ENCODE measurements around the gene C1QTNF3.

Gene C1QTNF3

DNA sequence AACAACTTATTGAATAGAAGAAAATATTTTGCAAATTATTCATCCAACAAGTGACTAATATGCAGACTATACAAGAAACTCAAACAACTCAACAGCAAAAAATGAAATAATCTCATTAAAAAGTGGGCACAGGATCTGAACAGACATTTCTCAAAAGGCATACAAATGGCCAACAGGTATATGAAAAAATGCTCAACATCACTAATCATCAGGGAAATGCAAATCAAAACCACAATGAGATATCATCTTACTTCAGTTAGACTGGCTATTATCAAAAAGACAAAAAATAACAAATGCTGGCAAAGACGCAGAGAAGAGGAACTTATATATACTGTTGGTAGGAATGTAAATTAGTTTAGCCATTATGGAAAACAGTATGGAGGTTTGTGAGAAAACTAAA, 33.4 kb downstream of the C1QTNF3 start:
- H3K4me1 ChIP-seq (ENCODE audit: control insufficient read depth, insufficient read depth, low read length): peaks cover 15% of the 10 kb centered on the region
- H3K4me3 ChIP-seq (ENCODE audit: low read depth, low read length): no peak overlapping the region
- no peak overlapping the region for H3K27ac ChIP-seq (ENCODE audit: low read depth, low read length)

DNA sequence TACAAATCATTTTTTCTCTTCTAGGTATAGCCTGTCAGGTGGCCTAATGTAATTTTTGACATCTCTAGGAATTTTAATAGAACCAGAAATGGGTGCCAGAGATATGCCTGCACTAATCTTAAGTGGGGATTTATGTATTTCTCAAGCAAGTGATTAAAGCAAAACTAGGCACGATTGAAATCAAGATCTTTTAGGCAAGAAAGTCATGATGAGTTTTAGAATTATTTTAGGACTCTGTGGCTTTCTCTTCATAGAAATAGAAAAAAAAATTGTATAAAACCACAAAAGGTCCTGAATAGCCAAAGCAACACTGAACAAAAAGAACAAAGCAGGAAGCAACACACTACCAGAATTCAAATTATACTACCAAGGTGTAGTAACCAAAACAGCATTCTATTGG, 34.2 kb downstream of the C1QTNF3 start:
- no peaks in the 10 kb centered on the region for H3K27me3 ChIP-seq (ENCODE audit: control insufficient read depth, insufficient read depth, low read length)
- H3K36me3 ChIP-seq (ENCODE audit: control insufficient read depth, insufficient read depth, low read length): peaks cover 13% of the 10 kb centered on the region
- peak overlapping the region; percentile 91 for H3K4me3 ChIP-seq (ENCODE audit: low read depth, low read length)
- peak overlapping the region; percentile 94; the same call in 1 of the 2 replicates for H3K9ac ChIP-seq (ENCODE audit: low read depth, low read length)
- peaks cover 15% of the 10 kb centered on the region for H3K4me1 ChIP-seq (ENCODE audit: control insufficient read depth, insufficient read depth, low read length)
- peak overlapping the region; percentile 99 for H3K27ac ChIP-seq (ENCODE audit: low read depth, low read length)
- H3K9me3 ChIP-seq (ENCODE audit: control insufficient read depth, insufficient read depth, low read length): no peaks in the 10 kb centered on the region

More for the DNA sequence above, 33.4 kb downstream of the C1QTNF3 start:
- Histone ChIP-seq H3K9me3 (ENCODE audit: control insufficient read depth, insufficient read depth, low read length) (no peaks in the 10 kb centered on the region), H3K9ac (ENCODE audit: low read depth, low read length) (no peak overlapping the region), H3K27me3 (ENCODE audit: control insufficient read depth, insufficient read depth, low read length) (no peaks in the 10 kb centered on the region), H3K36me3 (ENCODE audit: control insufficient read depth, insufficient read depth, low read length) (peaks cover 6% of the 10 kb centered on the region; the same call in 1 of the 2 replicates)

DNA sequence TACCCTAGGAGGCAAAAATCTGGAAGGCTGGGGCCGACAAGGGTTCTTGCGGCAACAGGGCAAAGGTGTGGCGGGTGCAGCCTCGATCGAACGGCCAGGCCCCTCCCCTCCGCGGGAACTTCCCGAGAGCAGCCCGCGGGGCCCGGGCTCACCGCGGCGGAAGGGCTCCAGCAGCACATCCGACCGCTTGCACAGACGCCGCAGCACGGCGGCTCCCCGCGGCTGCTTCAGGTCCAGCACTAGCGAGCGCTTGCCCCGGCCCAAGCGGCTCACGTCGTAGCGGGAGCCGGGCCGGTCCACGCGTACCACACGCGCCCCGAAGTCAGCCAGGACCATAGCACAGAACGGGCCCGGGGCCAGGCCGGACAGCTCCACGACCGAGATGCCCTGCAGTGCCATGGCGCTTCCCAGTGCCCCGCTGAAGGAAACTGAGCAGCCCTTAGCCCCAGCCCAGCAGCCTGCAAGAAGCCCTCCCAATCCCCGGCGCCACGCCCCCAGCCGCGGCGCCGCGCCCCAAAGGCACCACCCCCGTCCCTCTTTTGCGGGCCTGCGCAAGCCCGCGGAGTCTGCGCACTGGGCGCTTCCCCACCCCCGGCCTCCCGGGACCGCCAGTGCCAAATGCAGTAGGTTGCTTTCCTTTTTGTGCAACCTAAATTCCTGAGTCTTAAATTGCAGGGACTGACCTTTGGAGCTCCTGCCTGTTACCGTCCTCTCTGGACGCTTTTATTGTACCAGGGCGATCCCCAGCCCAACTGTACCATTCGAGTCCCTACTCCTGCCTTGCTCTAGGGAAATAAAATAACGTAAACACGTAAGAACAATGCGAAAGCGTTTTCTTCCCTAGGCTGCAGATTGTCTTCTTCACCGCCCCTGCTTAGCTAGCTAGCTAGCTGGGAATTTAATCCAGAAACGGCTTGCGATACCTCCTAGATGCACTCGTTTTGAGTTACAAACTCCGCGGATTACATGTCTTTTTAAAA, 35.1 kb downstream of the C1QTNF3 start, which contains the start of gene AMACR:
AMACR (minus strand) TSS at position 430 of the 980 bp plus-strand sequence; CDS start at position 399, 31 bp downstream.
- peak within 1 kb of the TSS; percentile 94 for H3K9ac ChIP-seq (ENCODE audit: low read depth, low read length)
- H3K36me3 ChIP-seq (ENCODE audit: control insufficient read depth, insufficient read depth, low read length): peaks cover 21% of the 10 kb centered on the region
- H3K27ac ChIP-seq (ENCODE audit: low read depth, low read length): peak within 1 kb of the TSS; percentile 99
- peak within 1 kb of the TSS; percentile 91 for H3K4me3 ChIP-seq (ENCODE audit: low read depth, low read length)
- no peaks in the 10 kb centered on the region for H3K9me3 ChIP-seq (ENCODE audit: control insufficient read depth, insufficient read depth, low read length)
- H3K4me1 ChIP-seq (ENCODE audit: control insufficient read depth, insufficient read depth, low read length): peaks cover 15% of the 10 kb centered on the region
- no peaks in the 10 kb centered on the region for H3K27me3 ChIP-seq (ENCODE audit: control insufficient read depth, insufficient read depth, low read length)

DNA sequence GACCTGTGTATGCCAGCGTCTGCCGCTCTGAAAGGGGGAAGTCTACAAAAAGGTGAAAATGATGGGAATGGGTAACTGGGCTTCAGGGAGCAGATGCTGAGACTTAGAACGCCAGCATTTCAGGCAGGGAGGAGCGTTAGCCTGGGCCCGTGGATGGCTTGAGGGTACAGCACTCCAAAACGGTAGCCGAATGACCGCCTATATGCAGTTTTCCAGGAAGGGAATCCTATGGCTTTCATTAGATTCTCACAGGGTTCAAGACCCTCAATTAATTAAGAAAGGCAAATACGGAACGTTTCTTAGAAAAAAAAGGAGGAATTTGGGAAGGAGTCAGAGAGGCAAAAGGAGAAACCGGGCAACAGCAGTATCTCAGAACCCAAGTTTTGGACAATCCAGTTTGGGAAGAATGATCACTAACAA, 35.8 kb downstream of the C1QTNF3 start:
- peaks cover 21% of the 10 kb centered on the region for H3K36me3 ChIP-seq (ENCODE audit: control insufficient read depth, insufficient read depth, low read length)
- H3K4me1 ChIP-seq (ENCODE audit: control insufficient read depth, insufficient read depth, low read length): peaks cover 15% of the 10 kb centered on the region
- H3K27ac ChIP-seq (ENCODE audit: low read depth, low read length): peak overlapping the region; percentile 99
- no peaks in the 10 kb centered on the region for H3K27me3 ChIP-seq (ENCODE audit: control insufficient read depth, insufficient read depth, low read length)
- H3K9me3 ChIP-seq (ENCODE audit: control insufficient read depth, insufficient read depth, low read length): no peaks in the 10 kb centered on the region
- peak overlapping the region; percentile 85 for H3K9ac ChIP-seq (ENCODE audit: low read depth, low read length)
- H3K4me3 ChIP-seq (ENCODE audit: low read depth, low read length): peak overlapping the region; percentile 91

DNA sequence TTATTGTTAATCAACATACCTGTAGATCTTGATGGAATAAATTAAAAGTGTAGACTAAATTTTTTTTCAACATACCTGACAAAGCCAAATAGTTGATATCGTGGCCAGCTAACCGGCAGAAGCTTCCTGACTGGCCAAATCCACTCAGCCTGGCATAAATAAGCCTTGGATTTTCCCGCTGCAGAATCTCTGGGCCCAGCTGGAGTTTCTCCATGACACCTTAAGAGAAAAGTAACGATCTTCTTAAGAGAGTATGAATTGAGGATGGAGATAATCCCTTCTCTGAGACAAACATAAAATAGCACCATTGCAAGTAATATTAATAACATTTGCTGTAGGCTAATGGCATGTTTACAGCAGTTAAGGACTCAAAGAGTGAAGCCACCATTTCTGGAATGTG, 37.3 kb downstream of the C1QTNF3 start:
- H3K27me3 ChIP-seq (ENCODE audit: control insufficient read depth, insufficient read depth, low read length): no peaks in the 10 kb centered on the region
- no peak overlapping the region for H3K9ac ChIP-seq (ENCODE audit: low read depth, low read length)
- H3K27ac ChIP-seq (ENCODE audit: low read depth, low read length): no peak overlapping the region
- peaks cover 21% of the 10 kb centered on the region for H3K36me3 ChIP-seq (ENCODE audit: control insufficient read depth, insufficient read depth, low read length)
- H3K9me3 ChIP-seq (ENCODE audit: control insufficient read depth, insufficient read depth, low read length): no peaks in the 10 kb centered on the region
- no peak overlapping the region for H3K4me3 ChIP-seq (ENCODE audit: low read depth, low read length)
- H3K4me1 ChIP-seq (ENCODE audit: control insufficient read depth, insufficient read depth, low read length): peaks cover 15% of the 10 kb centered on the region

DNA sequence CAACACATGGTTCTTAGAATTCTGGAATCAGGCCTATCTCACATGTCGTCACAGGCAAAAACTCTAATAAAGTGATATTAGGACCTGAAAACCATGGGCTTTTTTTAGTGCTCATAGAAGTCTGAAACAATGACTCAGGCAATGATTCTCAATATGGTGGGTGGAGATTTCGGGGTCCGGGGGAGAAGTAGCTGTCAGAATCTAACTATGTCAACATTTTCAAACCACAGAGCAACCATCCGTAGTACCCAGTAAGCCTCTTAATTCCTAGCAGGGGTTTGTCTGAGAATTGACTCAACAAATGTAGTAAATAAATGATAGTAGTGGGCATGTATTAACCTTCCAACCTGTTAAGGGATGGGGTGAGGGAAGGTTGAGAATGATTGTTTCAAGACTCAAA, 37.8 kb downstream of the C1QTNF3 start:
- Histone ChIP-seq H3K4me3 (ENCODE audit: low read depth, low read length) (no peak overlapping the region), H3K36me3 (ENCODE audit: control insufficient read depth, insufficient read depth, low read length) (peaks cover 21% of the 10 kb centered on the region), H3K9ac (ENCODE audit: low read depth, low read length) (no peak overlapping the region), H3K9me3 (ENCODE audit: control insufficient read depth, insufficient read depth, low read length) (no peaks in the 10 kb centered on the region), H3K27ac (ENCODE audit: low read depth, low read length) (no peak overlapping the region), H3K4me1 (ENCODE audit: control insufficient read depth, insufficient read depth, low read length) (peaks cover 16% of the 10 kb centered on the region), H3K27me3 (ENCODE audit: control insufficient read depth, insufficient read depth, low read length) (no peaks in the 10 kb centered on the region)

DNA sequence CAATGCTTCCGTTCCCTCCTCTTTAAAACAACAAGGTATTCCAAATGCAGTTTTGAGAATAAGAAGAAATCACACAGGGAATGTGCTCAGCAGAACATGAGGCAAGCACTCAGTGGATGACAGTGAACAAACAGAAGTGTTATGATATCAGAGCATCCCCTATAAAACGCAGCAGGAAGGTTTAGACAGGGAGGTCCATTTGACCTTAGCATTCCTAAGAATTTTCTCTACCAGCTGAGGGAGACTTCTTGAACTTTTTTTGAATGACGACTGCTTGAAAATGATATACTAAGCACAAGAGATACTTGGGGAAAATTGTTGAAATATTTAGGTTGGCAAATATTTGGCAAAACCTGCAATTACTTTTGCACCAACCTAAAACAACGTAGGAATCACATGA, 39.1 kb downstream of the C1QTNF3 start:
- H3K27ac ChIP-seq (ENCODE audit: low read depth, low read length): no peak overlapping the region
- H3K9me3 ChIP-seq (ENCODE audit: control insufficient read depth, insufficient read depth, low read length): no peaks in the 10 kb centered on the region
- H3K36me3 ChIP-seq (ENCODE audit: control insufficient read depth, insufficient read depth, low read length): peaks cover 21% of the 10 kb centered on the region
- H3K27me3 ChIP-seq (ENCODE audit: control insufficient read depth, insufficient read depth, low read length): no peaks in the 10 kb centered on the region
- no peak overlapping the region for H3K4me3 ChIP-seq (ENCODE audit: low read depth, low read length)
- peaks cover 17% of the 10 kb centered on the region for H3K4me1 ChIP-seq (ENCODE audit: control insufficient read depth, insufficient read depth, low read length)
- H3K9ac ChIP-seq (ENCODE audit: low read depth, low read length): no peak overlapping the region

DNA sequence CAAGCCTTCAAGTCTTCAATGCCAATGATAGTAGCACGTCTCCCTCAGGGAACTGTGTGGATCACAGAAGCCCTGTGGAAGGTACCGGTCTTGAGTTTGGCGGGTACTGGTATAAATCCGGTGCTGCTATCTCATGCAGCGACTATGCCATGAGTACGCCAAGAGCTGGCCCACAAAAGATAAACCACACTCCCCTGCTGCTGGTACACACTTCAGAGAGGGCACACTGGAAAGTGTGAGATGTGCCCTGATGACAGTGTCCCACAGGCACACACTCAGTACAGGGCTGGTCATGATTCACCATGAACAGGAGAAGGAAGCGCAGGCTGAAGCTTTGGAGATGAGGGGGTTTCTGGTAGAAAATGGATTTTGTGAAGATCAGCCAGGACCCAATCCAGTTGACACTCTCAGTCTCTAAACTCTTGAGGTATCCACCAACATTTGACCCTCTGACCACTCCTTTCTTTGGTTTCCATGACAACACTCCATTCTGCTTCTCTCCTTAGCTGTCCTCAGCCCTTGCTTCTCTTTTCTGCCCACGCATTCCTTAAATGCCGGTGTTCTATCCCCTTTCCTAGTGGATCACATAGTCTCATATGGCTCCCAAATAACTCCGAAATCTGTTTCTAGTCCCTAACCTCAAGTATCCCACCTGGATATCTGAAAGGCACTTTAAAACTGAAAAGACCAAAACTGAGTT, 40.2 kb downstream of the C1QTNF3 start:
- H3K4me3 ChIP-seq (ENCODE audit: low read depth, low read length): no peak overlapping the region
- no peak overlapping the region for H3K27ac ChIP-seq (ENCODE audit: low read depth, low read length)
- no peaks in the 10 kb centered on the region for H3K9me3 ChIP-seq (ENCODE audit: control insufficient read depth, insufficient read depth, low read length)
- H3K9ac ChIP-seq (ENCODE audit: low read depth, low read length): no peak overlapping the region
- H3K27me3 ChIP-seq (ENCODE audit: control insufficient read depth, insufficient read depth, low read length): no peaks in the 10 kb centered on the region
- peaks cover 13% of the 10 kb centered on the region for H3K4me1 ChIP-seq (ENCODE audit: control insufficient read depth, insufficient read depth, low read length)
- peaks cover 21% of the 10 kb centered on the region for H3K36me3 ChIP-seq (ENCODE audit: control insufficient read depth, insufficient read depth, low read length)

DNA sequence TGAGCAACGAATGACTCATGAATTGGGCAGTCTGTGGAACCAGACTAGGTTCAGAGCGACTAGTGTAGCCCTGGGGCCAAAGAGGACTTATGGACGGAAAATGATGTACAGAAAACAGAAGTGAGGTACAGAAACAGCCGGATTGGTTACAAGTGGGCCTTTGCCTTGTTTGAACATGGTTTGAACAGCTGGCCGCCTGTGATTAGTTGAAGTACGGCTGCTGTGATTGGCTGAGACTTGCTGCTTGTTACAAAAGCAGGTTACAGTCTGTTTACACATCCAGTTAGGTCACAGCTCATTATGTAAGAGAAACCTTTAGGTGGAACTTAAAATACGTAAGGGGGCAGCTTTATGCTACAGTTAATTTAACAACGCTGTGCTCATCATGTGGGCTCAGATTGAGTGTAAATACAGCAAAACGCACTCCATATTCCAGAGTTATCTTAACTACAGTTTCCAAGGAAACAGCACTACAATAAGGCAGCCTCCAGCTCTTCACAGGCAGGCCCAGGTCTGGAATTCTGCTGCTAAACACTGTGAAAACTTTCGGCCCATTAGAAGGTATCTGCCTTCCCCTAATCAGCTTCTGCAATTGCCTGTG, 41.7 kb downstream of the C1QTNF3 start:
- peaks cover 21% of the 10 kb centered on the region for H3K36me3 ChIP-seq (ENCODE audit: control insufficient read depth, insufficient read depth, low read length)
- peaks cover 5% of the 10 kb centered on the region for H3K4me1 ChIP-seq (ENCODE audit: control insufficient read depth, insufficient read depth, low read length)
- no peak overlapping the region for H3K9ac ChIP-seq (ENCODE audit: low read depth, low read length)
- H3K4me3 ChIP-seq (ENCODE audit: low read depth, low read length): no peak overlapping the region
- H3K9me3 ChIP-seq (ENCODE audit: control insufficient read depth, insufficient read depth, low read length): no peaks in the 10 kb centered on the region
- no peak overlapping the region for H3K27ac ChIP-seq (ENCODE audit: low read depth, low read length)
- H3K27me3 ChIP-seq (ENCODE audit: control insufficient read depth, insufficient read depth, low read length): no peaks in the 10 kb centered on the region

DNA sequence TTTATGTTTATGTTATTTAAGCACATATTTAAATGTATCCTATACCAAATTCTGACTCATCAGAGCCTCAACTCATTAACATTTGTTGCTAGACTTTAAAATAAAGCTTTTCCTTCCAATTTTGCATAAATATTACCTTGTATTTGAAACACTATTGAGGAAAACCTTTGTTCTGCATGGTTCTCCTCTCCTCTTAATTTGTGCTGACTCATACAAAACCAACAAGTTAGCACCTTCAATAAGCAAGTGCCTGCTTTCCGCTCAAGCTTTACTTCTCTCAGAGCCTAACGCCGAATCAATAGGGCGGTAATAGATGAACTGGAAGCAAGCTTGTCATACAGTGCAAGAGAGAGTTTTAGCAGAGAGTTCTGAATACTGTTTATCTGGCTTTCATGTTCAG, 43.0 kb downstream of the C1QTNF3 start:
- H3K27me3 ChIP-seq (ENCODE audit: control insufficient read depth, insufficient read depth, low read length): no peaks in the 10 kb centered on the region
- H3K27ac ChIP-seq (ENCODE audit: low read depth, low read length): no peak overlapping the region
- no peaks in the 10 kb centered on the region for H3K9me3 ChIP-seq (ENCODE audit: control insufficient read depth, insufficient read depth, low read length)
- H3K9ac ChIP-seq (ENCODE audit: low read depth, low read length): no peak overlapping the region
- H3K36me3 ChIP-seq (ENCODE audit: control insufficient read depth, insufficient read depth, low read length): peaks cover 21% of the 10 kb centered on the region
- no peak overlapping the region for H3K4me3 ChIP-seq (ENCODE audit: low read depth, low read length)
- H3K4me1 ChIP-seq (ENCODE audit: control insufficient read depth, insufficient read depth, low read length): peaks cover 9% of the 10 kb centered on the region

Measured in HUES48 (cell line).